ENCODE results near the gene MUS81. TPM values are rescaled to one million over a fixed set of nuclear protein-coding genes. Genes with fewer than 3 reads are reported as not detected.

Gene MUS81
- total and polyA plus RNA-seq, 11 donors: 24.6 to 56.1 (median 35.9) TPM

- WGBS, 4 donors: 7 to 15% (median 10%) methylated on average over 31 to 54 of the region's 54 CpGs
- Histone ChIP-seq H3K27me3 (no peaks in the 10 kb centered on the region), H3K36me3 (peaks cover 0 to 21% (median 14%) of the 10 kb centered on the region in 9 donors), H3K4me1 (peaks cover 3 to 39% (median 22%) of the 10 kb centered on the region in 12 donors), H3K4me3 (peak overlapping the region; percentile 32 to 95 (median 68)), H3K27ac (peak overlapping the region; percentile 75 to 99 (median 96)), H3K9me3 (no peaks in the 10 kb centered on the region)
- intact Hi-C loops (cut with DNase I): loop anchor here in 3 of 10 donors (1.0 to 2.0 kb wide), 3 partner anchors 13 to 15 kb away; partner anchors contain the start of genes CFL1 (in 2 of the 3), FIBP (in 1 of the 3) and MUS81 (in 1 of the 3)
- peak; percentile 95 to 97 (median 96) for DNase-seq
- TF ChIP-seq POLR2A (IDR thresholded peaks at IDR 0.05) (peak; percentile 52 to 91), CTCF (IDR thresholded peaks at IDR 0.05) (no peak)
- peak; percentile 93 to 97 (median 94) for ATAC-seq
These were observed 13.3 kb downstream of the MUS81 start for GRCh38 chr11:65873318-65874156.

GRCh38 chr11:65879617-65880016 lies 19.4 kb downstream of the MUS81 start, which contains the start of gene CTSW:
Gene CTSW, plus strand, starts transcription at chr11:65879837. Its CDS starts 18 bp downstream, at chr11:65879855.
- peaks cover 0 to 28% (median 22%) of the 10 kb centered on the region in 9 donors for H3K36me3 ChIP-seq
- TF ChIP-seq CTCF (IDR thresholded peaks at IDR 0.05) (no peak), POLR2A (IDR thresholded peaks at IDR 0.05) (no peak)
- intact Hi-C loops (cut with DNase I): loop anchor here in 5 of 10 donors (5.0 to 10.0 kb wide), 3 partner anchors 43 to 108 kb away; no protein-coding TSS in a partner anchor
- 56 to 70% (median 66%) methylated on average over 7 of the region's 7 CpGs for WGBS, 4 donors
- peak within 1 kb of the TSS in 1 of 12 donors; percentile 42 for H3K4me3 ChIP-seq
- H3K27me3 ChIP-seq: no peaks in the 10 kb centered on the region
- DNase-seq: peak in 1 of 5 donors; percentile 63
- H3K27ac ChIP-seq: peak within 1 kb of the TSS in 1 of 12 donors; percentile 35
- peaks cover 0 to 14% (median 3%) of the 10 kb centered on the region in 12 donors for H3K4me1 ChIP-seq
- H3K9me3 ChIP-seq: no peaks in the 10 kb centered on the region
- peak in 1 of 4 donors; percentile 4 for ATAC-seq

- intact Hi-C loops (cut with DNase I): loop anchor here in 5 of 10 donors (5.0 to 10.0 kb wide), 3 partner anchors 42 to 107 kb away; no protein-coding TSS in a partner anchor
- peaks cover 0 to 32% (median 25%) of the 10 kb centered on the region in 9 donors for H3K36me3 ChIP-seq
- 78 to 87% (median 79%) methylated on average over 6 to 7 of the region's 7 CpGs for WGBS, 4 donors
- H3K4me3 ChIP-seq: peak overlapping the region in 1 of 12 donors; percentile 42
- H3K4me1 ChIP-seq: peaks cover 0 to 18% (median 7%) of the 10 kb centered on the region in 12 donors
- H3K27me3 ChIP-seq: no peaks in the 10 kb centered on the region
- TF ChIP-seq CTCF (IDR thresholded peaks at IDR 0.05) (no peak), POLR2A (IDR thresholded peaks at IDR 0.05) (no peak)
- DNase-seq (peak in 1 of 5 donors; percentile 15), ATAC-seq (no peak)
- peak overlapping the region in 1 of 12 donors; percentile 35 for H3K27ac ChIP-seq
- no peaks in the 10 kb centered on the region for H3K9me3 ChIP-seq
These were observed 19.8 kb downstream of the MUS81 start for GRCh38 chr11:65880027-65880426.

Measured in heart left ventricle (tissue), 16 donors.